GM21515 (cell line): ENCODE results near the gene ATP1A2.
A peak's percentile ranks its signal among the peaks of the same experiment; 100 is the strongest.

ENCODE experiments used
- ATAC-seq: cut with Tn5 transposase; IDR thresholded peaks from one replicate; pipeline ENCODE4 v1.9.1; 2021; ENCODE audit not compliant: unreplicated experiment

The ATP1A2 gene

DNA sequence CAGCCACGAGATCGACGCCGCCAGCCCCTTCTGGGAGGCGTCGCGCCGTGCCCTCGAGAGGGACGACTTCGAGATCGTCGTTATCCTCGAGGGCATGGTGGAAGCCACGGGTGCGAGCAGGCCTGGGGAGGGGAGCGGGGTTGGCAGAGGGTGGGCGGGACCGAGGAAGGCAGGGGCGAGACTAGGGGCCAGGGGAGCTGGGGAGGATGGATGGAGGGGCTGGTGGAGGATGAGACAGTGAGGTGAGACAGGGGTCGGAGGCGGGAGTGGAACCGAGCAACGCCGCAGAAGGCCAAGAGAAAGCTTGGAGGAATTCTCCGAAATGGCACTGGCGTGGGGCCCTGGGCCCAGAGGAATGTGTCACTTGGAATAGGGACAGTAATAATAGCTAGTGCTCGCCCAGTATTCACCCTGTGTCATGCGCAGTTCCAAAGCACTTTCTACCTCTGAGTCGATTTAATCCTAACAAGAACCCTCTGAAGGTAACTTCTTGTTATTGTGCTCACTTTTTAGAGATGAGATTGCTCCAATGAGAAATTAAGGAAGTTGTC is 30.7 kb upstream of the ATP1A2 start:
- no peak for ATAC-seq

DNA sequence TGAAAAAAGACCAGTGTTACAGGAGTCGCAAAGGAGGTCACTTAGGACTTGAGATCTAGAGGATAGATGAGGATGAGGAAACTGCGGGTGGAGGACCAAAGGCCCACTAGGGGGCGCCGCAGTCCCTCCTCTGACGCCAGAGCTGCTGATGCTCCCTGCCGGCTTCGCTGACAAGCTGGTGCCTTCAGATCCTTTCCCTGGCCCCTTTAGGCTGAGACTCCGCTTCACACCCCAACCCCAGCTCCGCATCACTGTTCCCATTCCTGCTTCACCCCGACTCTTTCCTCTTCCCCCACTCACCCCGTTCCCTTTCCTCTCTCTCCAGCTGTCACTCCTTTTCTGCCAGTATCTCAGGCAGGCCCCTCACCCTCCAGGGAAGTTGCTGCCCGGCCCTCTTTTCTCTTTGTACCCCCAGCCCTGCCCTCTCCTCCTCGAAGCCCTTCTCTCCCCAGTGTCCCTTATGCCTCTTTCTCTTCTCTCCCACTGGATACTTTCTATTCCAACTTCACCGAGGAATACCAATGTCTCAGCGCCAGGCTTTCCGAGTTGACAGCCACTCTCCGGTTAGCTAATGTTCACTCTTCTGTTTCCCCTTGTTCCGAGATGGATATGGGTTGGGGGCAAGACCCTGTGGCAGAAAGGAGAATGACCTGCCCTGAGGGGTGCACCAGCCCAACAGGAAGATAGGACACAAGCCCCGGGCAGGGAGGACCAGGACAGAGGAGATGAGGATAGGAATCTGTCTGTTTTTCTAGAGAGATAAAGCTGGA is 29.7 kb upstream of the ATP1A2 start:
- no peak for ATAC-seq

DNA sequence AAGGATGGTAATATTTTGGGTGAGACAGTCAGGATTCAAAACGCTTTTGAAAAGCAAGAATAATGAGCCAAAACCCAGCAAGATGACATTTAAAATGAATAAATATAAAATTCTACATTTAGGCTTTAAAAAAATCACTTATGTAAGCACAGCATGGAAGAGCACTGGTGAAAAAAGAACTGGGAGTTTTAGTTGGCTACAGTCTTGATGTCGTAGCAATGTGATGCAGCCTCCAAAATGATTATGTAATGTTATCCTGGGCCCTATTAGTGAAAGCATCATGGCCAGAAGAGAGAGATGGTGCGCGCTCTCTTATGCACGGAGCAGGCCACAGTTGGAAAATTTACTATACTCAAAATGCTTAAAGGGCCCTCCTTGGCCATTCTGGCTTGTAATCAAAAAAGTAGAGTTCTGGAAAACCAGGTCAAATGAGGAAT is 29.1 kb upstream of the ATP1A2 start:
- no peak for ATAC-seq

DNA sequence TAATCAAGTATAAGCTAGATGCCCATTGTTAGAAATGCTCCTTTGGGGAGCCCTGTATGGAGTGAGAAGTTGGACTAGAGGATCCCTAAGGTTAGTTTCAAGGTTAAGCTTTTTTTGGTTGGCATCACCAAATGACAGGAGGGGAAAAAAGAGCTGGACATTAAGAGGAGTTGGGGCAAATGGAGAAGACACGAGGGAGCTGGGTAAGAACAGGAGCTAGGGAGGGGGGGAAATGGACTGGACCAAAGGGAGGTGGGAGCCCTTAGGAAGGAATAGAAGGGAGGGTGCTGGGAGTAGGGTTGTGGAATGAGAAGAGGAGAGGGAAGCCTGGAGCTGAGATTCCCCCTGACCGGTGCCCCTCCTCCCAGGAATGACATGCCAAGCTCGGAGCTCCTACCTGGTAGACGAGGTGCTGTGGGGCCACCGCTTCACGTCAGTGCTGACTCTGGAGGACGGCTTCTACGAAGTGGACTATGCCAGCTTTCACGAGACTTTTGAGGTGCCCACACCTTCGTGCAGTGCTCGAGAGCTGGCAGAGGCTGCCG is 28.4 kb upstream of the ATP1A2 start:
- no peak for ATAC-seq

DNA sequence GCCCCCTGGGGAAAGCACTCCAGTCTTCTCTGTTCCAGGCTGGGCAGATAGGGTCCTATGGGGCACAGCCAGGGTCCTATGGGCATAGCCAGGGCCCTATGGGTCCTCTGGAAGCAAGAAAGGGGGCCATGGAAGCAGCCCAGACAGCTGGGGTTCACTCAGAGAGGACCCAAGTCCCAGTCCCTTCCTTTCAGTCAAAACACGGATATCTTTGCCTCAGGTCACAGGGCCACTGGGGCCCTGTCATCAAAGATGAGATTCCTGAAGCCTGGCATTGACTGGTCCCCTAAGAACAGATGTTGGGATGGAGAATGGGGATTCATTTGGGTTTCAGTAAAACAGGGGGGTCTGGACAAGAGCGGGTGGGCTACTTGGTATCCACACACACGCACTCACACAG is 25.7 kb upstream of the ATP1A2 start:
- ATAC-seq: no peak

DNA sequence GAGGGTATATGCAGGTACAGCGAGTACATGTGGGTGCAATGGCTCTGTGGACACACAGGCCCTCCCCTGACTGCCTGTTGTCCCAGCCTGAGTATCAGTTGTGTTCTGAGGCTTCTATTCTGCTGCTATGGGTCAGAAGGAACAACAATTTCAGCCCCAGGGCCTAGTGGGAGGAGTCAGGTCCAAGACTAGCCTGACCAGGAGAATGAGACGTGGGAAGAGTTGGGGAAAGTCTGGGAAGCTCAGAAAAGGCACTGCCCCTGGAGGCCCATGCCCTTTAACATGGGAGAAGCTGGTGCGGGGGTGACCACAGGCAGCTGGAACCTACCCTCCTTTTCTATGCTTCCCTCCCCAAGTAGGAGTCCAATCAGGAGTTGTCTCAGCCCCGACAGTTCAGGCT is 24.8 kb upstream of the ATP1A2 start:
- ATAC-seq: no peak

DNA sequence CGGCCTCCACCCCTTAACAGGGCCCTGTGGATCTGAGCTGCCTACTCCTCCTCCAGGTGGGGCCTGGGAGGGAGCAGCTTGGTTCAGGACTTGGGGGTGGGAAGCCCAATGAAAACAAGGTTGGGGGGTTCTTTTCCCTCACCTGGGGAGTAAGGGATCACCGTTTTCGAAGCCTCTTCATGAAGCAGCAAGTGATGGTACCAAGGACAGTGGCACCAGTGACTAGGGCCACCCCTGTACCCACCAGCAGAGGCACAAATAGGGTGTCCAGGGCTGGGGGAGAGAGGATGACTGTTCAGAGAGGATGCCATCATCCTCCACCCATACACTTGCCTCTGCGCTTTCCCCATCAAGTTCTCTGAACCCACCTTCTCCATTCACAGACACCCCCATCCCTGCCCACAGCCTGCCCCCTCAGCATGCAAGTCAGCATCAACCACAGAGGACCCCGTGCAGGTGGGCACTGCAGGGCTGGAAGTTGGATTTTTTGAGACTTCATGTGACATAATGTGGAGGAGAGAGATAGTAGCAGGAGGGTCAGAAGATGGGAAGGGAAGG is 23.8 kb upstream of the ATP1A2 start:
- ATAC-seq: no peak

DNA sequence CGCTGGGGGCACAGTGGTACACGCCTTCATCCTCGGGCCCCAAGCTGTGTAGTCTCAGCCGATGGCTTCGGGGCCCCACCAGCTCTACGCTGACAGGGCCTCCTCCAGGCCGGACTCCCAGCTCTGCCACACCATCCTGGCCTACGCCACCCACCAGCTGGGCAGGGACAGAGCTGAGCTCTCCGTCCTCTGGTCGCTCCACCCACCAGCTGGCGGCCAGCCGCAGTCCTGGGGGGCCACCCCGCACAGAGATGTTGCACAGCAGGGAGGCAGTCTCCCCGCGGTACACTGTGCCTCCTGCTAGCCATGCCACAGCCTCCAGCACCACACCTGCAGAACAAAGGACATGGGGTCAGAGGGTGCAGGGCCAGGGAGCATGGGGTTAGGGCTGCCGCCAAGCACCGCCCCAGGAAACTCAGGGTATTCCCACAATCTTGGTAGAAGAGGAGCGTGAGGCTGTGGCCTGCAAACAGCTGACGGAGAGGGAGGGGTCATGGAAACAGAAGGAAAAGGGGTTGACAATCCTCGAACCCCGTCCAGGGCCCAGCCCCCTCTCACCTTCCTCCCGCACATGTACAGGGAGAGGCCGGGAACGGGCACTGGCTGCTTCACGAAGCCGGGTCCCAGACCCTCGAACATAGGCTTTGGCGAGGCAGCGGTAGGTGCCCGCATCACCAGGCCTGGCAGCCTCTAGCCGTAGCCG is 23.0 kb upstream of the ATP1A2 start:
- ATAC-seq: no peak

DNA sequence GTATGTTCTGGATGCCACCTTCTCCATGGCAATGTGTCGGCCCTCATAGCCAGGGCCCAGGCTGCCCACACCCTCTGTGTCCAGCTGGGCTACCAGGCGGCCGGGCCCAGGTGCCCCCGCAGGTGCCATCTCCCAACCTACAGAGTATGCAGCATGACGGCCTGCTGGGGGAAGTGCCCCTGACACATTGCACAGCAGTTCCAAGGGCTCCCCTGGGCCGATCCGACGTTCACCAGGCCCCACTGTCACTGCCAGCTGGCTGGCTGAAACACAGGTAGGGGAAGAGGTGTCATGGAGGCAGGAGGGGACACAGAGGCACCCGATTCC is 22.5 kb upstream of the ATP1A2 start:
- no peak for ATAC-seq

DNA sequence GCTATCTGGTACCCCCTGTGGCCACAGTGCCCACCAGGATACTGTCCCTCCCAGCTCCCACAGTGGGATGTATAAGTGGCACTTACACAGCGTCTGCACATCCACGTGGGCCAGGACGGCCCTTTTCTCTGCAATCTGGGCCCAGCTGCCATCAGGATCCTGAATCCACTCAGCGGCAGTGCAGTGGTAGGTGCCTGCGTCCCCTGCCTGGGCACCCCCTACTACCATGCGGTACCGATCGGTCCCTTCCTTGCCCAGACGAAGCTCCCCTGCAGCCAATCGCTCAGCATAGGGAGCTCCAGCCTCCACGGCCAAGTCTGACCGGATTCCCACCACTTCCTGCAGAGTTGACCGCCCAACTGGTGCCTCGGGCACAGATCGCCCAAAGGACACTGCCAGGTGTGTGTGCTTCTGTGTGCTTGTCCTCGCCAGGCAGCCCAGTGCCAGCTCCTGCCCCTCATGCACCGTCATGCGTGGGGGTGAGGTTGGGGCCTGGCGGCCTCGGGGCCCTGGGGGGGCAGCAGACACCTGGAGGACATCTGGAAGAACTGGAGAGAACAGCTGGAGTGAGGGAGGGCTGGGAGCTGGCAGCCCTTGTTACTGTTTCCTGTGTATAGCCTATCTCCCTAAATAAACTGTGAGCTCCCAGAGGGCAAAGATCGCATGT is 21.8 kb upstream of the ATP1A2 start:
- no peak for ATAC-seq

DNA sequence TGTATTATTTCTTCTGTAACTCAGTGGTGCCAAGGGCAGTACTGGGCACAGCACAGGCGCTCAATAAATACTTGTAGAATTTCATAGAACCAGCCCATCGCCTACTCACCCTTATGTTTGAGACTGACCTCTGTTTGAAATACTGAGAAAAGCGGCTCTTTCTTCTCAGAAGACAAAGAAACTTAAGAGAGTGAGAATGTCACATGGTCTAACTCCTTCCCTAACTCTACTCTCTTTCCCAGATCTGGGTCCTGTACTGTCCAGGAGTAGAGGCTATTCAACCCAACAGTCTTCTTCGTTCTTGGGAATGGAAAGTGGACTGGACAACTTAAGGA is 21.3 kb upstream of the ATP1A2 start:
- no peak for ATAC-seq

DNA sequence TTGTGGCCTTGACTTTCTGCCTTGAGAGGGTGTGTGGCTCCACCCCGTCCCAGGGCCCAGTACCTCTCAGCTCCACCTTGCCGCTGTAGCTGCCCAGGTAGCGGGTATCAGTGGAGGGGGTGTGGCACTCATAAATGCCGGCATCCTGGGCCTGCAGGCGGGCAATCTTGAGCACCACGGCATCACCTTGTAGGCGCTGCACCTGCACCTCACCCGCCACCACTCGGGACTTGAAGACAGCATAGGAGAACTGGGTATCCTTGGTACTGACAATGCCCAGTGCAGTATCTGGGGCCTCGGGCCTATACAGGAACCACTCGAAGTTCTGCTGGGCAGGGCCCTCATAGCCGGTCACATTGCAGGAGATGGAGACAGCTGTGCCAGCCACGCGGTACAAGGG is 20.8 kb upstream of the ATP1A2 start:
- no peak for ATAC-seq

DNA sequence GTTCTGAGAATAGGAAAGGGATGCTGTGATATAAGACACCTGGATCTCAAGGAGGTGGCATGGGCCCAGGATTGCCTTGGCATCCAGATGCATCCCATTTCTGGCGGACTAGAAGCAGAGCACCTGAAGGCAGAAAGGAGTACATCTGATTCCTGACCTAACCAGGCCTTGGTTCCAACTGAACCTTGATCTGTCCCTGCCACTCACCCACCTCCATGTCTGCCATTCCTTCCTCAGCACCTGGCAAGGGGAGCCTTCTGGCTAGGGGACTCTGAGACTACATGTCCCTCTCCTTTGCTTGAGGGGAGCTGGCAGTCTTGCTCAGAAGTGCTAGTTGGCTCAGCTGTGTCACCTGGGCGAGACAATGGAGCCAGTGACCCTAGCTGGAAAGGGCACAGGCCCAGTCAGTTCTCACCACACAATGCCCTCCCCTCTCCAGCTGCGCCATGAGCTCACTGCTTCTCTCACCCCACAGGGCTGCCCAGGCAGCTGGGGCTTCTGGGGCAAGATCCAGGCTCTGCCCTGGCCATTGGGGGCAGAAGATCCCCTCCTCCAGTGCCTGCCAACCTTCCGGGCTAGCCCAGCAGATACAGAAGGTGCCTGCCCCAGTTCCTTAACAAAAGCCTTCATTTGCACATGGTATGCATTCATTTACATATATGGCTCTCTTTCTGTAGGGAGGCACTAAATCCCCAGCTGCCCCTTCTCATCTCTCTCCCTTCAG is 20.0 kb upstream of the ATP1A2 start:
- ATAC-seq: no peak

DNA sequence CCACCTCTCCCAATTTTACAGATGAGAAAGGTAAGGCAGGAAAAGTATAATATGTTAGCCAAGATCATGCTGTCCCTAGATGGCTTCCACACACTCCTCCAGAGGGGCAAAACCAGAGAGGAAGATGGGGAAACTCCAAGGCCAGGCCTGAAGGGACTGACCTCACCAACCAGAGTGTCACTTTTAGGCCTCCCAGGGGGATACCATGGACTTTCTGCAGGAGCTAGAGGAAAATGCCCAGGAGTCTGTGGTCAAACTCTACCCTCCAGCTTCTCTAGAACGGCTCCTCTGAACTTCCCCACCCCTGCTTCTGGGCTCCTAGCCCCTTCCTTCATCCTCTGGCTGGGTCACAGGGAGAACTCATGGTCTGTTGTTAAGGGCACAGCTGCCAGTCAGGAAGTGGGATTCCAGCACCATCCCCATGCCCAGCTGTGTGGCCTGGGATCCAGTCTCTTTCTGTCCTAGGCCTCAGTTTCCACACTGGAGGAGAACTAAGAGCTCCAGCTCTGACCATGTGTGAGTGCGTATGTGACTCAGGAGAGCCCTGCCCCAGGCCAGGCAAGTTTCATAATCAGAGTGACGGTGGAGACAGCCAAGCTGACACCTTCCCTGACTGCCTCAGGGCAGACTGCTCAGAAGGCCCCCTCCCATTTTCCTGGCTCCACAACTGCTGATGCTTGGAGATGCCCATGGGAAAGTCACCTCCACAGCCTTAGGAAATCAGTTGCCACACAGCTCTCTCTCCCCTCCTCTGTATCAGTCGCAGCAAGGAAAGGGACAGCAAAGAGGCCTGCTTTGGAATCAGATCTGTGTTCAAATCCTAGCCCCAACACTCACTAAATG is 19.1 kb upstream of the ATP1A2 start:
- ATAC-seq: no peak

DNA sequence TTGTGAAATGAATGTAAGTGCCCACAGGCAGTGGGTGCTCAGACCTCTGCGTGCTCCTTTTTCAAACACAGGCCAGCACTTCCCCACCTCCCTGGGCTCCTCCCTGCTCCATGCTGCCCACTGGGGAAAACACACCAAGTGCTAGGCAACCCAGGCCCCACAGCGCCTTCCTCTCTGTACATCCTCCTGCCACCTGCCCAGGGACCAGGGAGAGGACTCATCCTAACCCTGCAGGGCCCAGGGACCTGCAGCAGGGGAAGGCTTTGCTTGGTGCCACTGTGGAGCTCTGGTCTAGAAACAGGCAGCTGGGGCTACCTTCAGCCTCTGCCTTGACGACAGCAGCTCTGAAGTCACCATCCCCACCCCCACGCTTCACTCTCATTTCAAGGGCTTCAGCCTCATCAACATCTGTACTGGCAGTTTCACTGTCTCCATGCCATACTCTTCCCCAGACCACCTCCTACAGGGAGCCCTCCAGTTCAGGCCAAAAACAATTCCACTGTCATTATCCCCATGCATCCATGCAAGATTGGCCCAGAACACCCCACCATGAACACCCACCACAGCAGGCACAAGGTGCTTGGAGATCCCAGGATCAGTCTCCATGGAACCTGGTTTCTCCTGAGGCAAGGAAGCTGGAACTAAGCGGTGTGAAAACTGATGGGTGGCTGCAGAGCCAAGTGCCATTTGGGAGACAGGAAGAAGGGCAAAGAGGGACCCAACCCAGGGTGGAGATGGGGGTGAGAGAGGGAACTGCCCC is 18.2 kb upstream of the ATP1A2 start:
- ATAC-seq: no peak

DNA sequence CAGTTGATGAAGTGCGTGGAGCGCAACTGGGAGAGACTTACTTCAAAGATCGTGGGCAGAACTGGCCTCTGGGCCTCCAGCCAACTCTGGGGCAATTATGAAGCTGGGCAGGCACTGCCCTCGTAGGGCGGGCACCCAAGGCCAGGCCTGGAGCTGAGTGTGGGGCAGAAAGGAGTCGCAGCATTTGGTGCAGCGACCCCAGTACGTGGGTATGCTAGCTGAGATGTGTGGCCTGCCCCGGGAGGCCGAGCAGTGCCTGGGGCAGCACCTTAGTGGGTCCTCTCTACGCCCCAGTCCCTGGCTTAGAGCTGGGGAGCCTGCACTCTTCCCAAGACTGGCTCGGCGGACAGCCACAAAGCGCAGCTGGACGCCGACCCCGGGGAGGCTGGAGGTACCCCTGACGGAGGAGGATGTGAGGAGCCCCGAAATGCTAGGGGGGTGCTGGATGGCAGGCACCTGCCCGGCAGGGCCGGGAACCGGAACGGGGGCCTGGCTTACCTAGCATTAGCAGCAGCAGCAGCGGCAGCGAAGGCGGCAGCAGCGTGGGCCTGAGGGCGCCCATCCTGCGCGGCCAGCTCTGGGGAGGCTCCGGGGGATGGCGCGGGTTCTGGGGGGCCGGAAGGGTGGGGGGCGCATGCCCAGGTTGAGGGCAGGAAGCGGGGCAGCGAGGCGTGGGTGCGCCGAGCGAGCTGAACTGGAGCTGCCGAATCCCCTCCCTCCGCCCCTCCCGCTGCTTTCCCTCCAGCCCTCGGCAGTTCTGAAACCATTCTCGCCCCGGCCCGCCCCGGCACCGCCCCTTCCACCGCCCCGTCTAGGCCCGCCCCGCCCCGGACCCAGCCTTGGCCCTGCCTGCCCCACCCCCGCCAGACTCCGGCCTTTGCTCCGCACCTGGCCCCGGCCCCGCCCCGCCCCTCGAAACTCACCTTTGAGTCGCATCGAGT is 17.4 kb upstream of the ATP1A2 start, which contains the start of gene IGSF8:
TSS of gene IGSF8 (minus strand) at position 709 of the 941 bp plus-strand sequence. CDS start at position 562, 147 bp downstream.
- peak; percentile 43 for ATAC-seq

DNA sequence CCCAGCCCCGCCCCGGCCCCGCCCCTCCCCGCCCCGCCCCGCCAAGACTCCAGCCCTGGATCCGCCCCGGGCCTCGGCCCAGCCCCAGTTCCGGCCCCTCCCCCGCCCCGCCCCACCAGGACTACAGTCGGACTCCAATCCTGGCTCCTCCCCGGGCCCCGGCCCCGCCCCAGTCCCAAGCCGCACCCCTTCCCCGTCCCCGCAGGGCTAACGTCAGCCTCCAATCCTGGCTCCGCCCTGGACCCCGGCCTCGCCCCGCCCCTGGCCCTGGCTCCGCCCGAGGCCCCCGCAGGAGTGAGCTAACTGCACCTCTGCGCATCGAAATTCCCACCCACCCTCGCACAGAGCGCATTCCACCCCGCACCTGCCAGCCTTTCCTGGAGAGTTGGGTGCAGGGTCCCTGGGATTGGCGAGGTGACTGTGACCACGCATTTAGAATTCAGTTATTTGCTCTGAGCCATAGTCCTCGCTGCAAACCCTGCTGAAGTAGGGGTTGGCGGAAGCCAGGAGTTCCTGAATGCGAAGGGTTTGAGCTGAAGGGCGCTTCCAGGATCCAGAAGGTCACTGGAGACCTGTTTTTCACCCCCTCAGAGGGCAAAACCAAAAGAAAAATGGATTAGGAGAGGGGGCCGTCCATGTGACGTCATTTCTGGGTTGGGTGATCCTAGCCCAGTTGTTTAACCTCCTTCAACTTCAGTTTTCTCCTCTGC is 16.6 kb upstream of the ATP1A2 start:
- ATAC-seq: peak; percentile 82
